Measurements from ENCODE around the gene IQCE.

Gene IQCE

GRCh38 chr7:2632733-2633537, 74.2 kb downstream of the IQCE start:
- peak; percentile 88 for DNase-seq (ENCODE audit: low read depth, low spot score)

DNA sequence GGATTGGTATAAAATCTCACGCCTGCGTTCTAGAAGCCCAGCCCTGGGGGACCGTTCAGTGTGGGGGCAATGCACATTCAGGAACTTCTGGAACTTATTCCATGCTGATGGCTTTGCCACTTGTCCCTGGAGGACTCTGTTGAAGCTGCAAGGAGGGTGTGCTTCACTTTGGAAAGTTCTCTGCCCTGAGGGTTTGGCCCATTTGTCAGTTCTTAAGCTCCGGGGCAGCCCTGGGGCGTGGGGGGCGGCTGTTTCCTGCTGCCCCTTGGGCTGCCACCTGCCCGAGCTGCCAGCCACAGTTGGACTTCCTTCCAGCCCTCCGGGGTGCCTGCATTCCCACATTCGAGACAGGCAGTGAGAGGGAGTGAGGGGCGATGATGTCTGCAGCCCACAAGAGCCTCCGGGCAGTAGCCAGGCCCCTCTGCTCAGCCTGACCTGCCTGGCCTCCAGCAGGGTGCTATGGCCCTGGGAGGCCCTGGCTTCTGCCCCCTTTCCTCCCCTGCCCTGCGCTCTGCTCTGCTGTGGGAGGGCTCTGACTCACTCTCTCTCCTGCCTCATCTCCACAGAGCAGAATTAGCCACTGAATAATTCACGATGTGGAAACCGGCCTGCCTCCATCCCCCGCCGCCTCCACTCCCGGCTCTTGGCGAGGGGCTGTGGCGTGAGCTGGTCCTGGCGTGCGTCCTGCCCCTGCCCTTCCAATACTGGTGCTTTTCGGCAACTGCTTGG, 74.9 kb downstream of the IQCE start:
- peak; percentile 95 for DNase-seq (ENCODE audit: low read depth, low spot score)

GRCh38 chr7:2634267-2635145, 75.7 kb downstream of the IQCE start:
- no peak for DNase-seq (ENCODE audit: low read depth, low spot score)

- DNase-seq (ENCODE audit: low read depth, low spot score), result no peak
Observed at GRCh38 chr7:2635148-2635668, 76.4 kb downstream of the IQCE start.

DNA sequence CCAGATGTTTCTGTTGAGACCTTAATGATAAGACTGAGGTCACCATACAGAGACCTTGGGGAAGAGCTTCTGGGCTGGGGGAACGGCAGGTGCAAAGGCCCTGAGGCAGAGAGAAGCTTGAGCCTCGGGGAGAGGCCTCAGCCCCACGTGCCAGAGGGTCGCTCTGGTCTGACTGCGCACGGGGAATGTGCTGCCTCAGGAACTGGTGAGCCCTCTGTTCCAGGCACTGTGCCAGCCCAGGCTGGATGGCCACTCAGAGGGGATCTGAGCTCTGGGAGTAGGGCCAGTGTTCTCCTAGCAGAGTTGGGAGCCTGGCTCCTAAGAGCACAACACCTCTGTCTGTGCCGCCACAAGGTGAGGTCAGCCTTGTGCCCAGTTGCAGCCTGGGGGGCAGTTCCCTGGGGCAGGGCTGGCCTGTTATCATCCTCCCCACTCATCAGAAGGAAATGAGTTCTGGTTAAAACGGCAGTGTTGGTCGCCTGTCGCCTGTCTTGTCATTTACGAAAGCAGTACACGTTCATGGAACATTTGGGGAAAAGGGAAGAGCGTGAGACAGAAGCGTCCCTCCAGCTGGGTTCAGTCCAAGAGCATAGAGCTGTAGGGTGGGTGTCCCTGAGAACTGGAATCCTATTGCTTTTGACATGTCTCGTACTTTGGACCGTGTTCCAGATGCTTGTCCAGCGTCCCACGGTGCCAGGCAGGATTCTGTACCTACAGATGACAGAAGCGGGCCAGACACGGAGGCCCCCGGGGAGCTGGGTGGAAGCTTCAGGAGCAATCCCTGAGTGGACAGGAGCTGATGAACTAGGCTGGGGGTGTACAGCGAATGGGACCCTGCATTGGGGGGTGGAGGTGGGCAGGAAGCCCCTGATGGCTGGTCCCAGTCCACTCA, 77.3 kb downstream of the IQCE start:
- DNase-seq (ENCODE audit: low read depth, low spot score), result peak; percentile 52

- DNase-seq (ENCODE audit: low read depth, low spot score), result no peak
Observed at GRCh38 chr7:2637066-2637471, 78.3 kb downstream of the IQCE start.

DNA sequence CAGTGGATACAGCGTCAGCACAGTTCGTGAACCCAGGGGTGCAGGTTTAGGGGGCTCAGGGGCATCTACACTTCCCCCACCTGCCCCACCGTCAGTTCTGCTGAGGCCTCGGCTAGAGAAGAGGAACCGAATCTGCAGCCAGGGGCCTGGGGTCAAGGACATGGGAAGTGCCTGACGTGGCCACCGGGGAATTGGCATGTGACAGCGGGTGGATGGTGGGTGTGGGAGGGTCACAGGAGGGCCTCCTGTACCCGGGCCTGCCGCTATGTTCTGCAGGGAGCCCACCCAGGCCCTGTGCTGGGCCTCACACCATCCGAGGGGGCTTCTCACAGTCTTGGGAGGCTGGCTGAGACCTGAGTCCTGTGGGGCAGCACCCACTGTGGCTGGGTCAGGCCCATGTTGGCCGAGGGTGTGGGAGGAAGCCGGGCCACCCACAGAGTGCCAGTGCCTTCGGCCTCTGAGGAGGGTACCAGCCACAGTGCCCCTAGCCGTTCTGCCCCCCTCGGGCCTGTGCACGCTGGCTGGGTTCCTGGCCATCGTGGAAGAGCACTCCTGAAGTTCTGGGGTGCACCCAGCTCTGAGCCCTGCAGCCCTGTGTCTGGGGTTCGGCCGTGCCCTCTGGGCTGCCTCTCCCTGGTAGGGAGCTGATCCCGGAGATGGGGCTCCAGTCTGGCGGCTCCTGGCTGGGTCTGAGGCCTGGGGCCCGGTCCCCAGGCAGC, 78.9 kb downstream of the IQCE start:
- no peak for DNase-seq (ENCODE audit: low read depth, low spot score)

DNA sequence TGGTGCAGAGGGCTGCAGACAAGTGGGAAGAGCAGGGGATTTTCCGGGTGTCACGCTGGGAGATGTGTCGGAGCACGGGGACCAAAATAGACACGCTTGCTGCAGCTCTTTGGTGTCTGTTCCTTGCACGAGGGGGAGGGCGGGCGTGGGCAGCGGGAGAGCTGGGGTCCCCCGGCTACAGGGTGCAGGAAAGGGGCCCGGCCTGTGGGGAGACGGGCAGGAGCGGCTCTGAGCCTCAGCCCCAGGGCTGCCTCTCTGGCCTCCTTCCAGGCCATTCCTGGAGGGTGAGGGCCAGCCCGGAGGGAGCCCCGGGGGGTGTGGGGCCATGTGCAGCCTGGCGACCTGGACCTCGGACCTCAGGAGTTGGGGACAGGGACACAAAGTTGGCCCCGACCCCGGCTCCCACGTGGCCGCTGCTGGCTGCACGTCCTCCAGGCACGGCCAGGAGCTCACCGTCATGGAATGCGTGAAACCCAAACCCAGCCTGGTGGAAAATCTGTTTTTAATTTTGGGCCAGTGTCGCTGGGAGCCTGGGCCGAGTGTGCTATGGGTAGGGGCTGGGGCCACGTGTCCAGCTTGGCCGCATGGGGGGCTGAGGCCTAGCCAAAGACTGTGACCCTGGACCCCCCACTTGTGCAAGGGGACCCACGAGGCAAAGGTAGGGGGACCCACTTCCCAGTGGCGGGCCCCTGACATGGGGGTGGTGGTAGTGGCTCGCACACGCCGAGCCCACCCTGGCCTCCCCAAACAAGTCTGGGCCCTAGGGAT, 79.6 kb downstream of the IQCE start:
- DNase-seq (ENCODE audit: low read depth, low spot score), result peak; percentile 84

DNA sequence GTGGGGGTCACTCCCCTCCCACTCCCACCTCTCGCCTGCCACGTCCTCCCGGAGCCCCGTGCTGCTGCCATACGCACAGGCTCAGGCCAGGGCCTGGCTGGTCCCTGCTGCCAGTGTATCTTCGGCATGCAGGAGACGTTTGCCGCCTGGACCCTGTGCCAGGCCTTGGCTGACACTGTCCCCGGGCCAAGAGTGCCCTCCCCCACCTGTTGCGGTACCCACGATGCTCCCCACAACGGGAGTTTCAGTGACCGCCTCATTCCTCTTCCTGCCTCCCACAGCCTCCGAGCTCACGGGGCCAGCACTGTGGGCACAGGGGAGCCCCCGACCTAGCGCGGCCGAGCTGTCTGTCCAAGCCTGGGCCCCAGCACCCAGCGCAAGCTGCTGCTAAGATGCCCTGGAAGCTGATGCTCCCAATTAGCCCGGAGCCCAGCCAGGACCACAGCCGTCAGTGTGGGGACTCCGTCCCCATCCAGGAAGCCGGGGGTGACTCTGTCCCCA, 80.5 kb downstream of the IQCE start:
- DNase-seq (ENCODE audit: low read depth, low spot score), result peak; percentile 49

DNA sequence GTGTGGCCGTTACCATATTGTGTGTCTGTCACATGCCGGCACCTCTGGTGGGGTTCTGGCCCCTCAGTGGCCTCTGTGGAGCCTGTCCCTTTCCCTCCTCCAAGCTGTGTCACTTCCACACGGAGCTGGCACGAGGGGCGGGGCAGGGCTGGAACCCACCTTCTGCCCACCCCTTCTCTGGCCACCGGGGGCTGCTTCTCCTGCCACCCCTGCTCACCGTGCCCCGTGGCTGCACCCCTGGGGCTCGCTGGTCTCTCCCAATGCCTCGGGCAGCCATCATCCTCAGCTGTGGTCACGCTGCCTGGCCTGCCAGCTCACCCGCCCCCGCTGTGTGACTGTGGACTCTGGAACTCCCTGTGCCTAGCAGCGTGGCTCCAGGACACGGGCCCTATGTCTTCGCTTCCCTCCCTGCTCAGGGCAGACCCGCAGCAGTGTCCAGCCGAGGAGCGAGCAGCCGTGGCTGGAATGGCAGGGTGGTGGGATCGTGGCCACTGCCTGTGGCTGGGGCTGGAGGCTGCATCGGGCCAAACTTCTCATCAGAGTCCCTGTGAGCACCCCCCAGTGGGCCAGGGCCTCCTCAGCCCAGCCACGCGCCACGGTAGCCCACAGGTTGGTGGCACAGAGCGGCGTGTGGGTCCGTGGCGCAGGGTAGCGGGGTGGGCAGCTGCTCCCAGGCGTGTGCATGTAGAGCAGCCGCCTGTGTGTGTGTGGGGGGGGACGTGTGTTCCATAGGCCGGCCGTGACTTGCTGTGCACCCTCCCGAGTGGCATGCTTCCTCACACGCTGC, 81.1 kb downstream of the IQCE start:
- no peak for DNase-seq (ENCODE audit: low read depth, low spot score)

- no peak for DNase-seq (ENCODE audit: low read depth, low spot score)
Observed at GRCh38 chr7:2640482-2640830, 81.7 kb downstream of the IQCE start.

- no peak for DNase-seq (ENCODE audit: low read depth, low spot score)
Observed at GRCh38 chr7:2640846-2641316, 82.1 kb downstream of the IQCE start.

DNA sequence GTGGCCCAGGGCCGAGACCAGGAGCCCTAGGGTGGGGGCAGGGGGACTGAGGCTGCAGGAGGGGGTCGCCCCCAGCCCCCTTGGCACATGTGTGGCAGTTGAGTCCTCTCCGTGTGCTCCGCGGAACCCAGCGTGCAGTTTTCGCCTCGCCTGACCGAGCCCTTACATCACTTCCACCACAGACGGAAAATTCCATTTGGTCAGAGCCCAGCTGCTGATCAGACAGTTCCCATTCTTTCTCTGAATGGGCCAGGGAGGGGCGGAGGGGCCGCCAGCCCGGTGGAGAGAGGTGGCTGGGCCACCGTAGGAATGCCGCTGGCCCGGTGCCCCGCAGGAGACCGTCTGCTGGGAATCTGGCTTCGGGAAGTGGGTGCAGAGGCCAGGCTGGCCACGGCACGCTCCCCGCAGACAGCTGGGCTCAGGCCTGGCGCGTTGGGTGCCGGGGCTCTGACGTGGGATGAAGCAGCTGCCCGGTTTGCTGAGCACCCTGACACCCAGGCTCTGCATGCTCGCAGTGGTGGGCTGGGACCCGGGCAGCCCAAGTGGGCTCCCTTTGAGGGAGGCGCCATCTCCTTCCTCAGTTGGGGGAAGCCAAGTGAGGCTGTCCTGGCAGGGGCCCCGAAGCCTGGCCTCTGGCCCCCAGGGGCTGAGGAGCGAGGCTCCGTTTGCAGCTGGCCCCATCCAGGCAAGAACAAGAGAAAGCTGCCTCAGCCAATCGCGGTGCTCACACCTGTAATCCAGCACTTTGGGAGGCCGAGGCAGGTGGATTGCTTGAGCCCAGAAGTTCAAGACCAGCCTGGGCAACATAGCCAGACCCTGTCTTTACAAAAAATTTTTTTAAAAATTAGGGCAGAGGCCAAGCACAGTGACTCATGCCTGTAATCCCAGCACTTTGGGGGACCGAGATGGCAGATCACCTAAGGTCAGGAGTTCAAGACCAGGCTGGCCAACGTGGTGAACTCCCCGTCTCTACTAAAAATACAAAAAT, 82.9 kb downstream of the IQCE start:
- peak; percentile 100 for DNase-seq (ENCODE audit: low read depth, low spot score)

DNA sequence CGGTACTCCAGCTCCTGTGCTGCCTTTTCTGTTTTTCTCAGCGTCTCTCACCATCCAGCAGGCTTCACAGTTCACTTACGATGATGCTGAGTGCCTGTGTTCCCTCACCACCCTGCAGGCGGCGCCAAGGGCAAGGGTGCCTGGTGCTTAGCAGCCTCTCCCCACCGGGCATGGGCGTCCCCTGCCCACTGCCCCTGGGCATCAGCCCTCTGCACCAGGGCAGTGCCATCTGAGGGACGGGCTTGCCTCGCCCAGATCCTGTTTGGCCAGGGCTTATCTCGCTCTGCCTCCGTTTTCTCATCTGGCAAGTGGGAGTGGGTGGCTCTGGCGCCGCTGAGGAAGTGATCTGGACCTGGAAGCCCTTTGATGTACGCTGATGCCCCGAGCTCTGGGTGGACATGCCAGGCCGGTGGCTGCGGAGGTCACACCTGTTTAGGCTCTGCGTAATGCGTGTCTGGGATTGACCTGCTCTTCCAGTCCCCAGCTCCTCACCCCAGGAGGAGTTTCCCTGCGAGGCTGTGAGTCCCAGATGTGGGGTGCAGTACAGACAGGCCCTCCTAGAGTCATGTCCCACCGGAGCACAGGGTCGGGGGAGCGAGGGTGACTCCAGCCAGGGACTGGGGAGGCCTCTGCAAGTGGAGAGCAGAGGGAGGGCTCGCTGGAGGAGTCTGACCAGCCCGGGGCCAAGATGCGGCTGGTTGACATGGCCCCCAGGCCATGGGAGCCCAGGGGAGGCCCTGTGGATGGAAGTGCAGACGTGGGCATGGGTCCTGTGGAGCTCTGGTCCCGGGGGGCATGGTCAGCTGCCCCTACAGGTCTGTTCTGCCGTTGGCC, 84.8 kb downstream of the IQCE start:
- DNase-seq (ENCODE audit: low read depth, low spot score), result no peak

DNA sequence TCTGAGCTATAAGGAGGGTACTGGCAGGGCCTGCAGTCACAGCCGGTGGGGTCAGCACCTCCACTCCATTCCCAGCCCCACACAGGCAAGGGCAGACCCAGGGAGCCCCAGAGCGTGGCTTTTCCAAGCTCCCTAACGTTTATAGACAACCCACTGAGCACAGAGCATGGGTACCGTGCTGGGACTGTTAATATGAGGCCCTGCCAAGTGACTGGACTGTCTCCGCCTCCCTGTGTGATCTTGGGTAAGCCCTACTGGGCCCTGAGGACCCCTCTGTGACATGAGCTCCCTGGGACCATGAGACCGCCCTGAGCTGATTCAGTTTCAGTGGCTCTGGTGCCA, 85.4 kb downstream of the IQCE start:
- no peak for DNase-seq (ENCODE audit: low read depth, low spot score)

DNA sequence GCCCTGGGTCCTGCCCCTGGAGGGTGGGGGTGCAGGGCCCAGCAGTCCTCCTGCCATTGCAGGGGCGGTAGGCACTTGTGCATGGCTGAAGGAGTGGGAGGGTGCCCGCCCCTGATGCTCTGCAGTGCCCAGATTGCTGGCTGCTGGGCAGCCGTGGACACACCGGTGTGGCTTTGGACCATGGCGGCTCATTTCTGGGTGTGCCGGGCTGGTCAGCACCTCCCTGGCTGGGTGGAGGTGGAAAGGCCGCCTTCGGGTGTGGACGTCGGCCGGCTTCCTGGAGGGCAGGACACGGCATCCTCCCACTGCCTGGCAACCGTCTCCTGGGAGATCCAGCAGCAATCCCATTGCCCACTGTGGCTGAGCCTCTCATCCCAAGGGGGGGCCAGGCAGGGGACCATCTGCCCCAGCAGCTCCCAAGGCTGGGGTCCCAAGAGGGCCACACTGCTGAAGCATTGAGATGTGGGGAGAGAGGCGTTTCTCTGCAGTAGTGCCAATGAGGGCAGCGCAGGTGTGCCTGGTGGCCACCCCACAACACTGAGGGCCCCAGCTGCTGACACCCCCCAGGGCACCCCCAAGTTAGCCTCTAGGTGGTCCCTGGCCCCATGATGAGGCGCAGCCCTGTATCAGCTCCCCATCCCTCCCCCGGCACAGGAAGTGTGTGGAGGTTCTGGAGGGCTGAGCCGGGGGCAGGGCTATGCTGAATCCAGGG, 85.9 kb downstream of the IQCE start:
- DNase-seq (ENCODE audit: low read depth, low spot score), result no peak
